Progenitor cell of endocrine pancreas (in vitro differentiated cells): Measurements from ENCODE around the gene OBSCN. TPM values are rescaled to one million over a fixed set of nuclear protein-coding genes. Genes with fewer than 3 reads are reported as not detected.

Experiments used
- DNase-seq: peaks from one replicate; pipeline ENCODE4 v3.0.0; 2021; ENCODE audit warnings: low spot score; ENCODE audit not compliant: unreplicated experiment
- H3K27ac Mint-ChIP-seq: 2 replicates; pipeline ENCODE4 v1.8.0; 2021; ENCODE audit warnings: mild to moderate bottlenecking, moderate library complexity, mixed read lengths
- H3K27me3 Mint-ChIP-seq: 2 replicates; pipeline ENCODE4 v1.8.0; 2021; ENCODE audit warnings: mixed read lengths
- H3K36me3 Mint-ChIP-seq: 2 replicates; pipeline ENCODE4 v1.8.0; 2022; ENCODE audit warnings: mixed read lengths; ENCODE audit not compliant: insufficient read depth
- H3K4me1 Mint-ChIP-seq: 2 replicates; pipeline ENCODE4 v1.8.0; 2021; ENCODE audit warnings: low read depth, mixed read lengths
- H3K4me3 Mint-ChIP-seq: 2 replicates; pipeline ENCODE4 v1.8.0; 2021; ENCODE audit warnings: low read depth, mild to moderate bottlenecking, moderate library complexity, mixed read lengths
- H3K9me3 Mint-ChIP-seq: 2 replicates; pipeline ENCODE4 v1.8.0; 2021; ENCODE audit warnings: low read depth, mixed read lengths
- CTCF ChIP-seq: fragments of 200-600 bp; sonication (generic); IDR thresholded peaks from one replicate; pipeline ENCODE4 v1.5.0; 2021; ENCODE audit warnings: antibody characterized with exemption, mild to moderate bottlenecking; ENCODE audit not compliant: unreplicated experiment
- total RNA-seq: library from RNA; stranded (reverse); gene quantifications from 2 replicates; pipeline ENCODE4 v1.2.1, GENCODE V29; 2021

Gene OBSCN
- total RNA-seq, 1 donor from 2014 or later = 57.5 TPM

GRCh38 chr1:228287541-228288425 lies 79.9 kb downstream of the OBSCN start:
- no peak overlapping the region for H3K4me3 Mint-ChIP-seq
- H3K36me3 Mint-ChIP-seq = peaks cover 3% of the 10 kb centered on the region
- no peak for TF ChIP-seq CTCF
- H3K27ac Mint-ChIP-seq = no peak overlapping the region
- H3K9me3 Mint-ChIP-seq = no peaks in the 10 kb centered on the region
- H3K4me1 Mint-ChIP-seq = no peaks in the 10 kb centered on the region
- no peak for DNase-seq
- H3K27me3 Mint-ChIP-seq = no peaks in the 10 kb centered on the region

- H3K9me3 Mint-ChIP-seq = no peaks in the 10 kb centered on the region
- no peak overlapping the region for H3K4me3 Mint-ChIP-seq
- H3K4me1 Mint-ChIP-seq = no peaks in the 10 kb centered on the region
- H3K36me3 Mint-ChIP-seq = peaks cover 6% of the 10 kb centered on the region
- H3K27me3 Mint-ChIP-seq = no peaks in the 10 kb centered on the region
- DNase-seq = no peak
- TF ChIP-seq CTCF = no peak
- H3K27ac Mint-ChIP-seq = no peak overlapping the region
Measured at GRCh38 chr1:228288536-228289238, 80.8 kb downstream of the OBSCN start.

GRCh38 chr1:228289239-228289849 lies 81.5 kb downstream of the OBSCN start:
- Mint-ChIP-seq H3K36me3 (peaks cover 10% of the 10 kb centered on the region), H3K4me3 (no peak overlapping the region), H3K9me3 (no peaks in the 10 kb centered on the region), H3K27me3 (no peaks in the 10 kb centered on the region), H3K4me1 (no peaks in the 10 kb centered on the region), H3K27ac (no peak overlapping the region)
- no peak for TF ChIP-seq CTCF
- DNase-seq = no peak

GRCh38 chr1:228289996-228290881 lies 82.4 kb downstream of the OBSCN start:
- H3K9me3 Mint-ChIP-seq = no peaks in the 10 kb centered on the region
- no peaks in the 10 kb centered on the region for H3K27me3 Mint-ChIP-seq
- no peak for TF ChIP-seq CTCF
- DNase-seq = no peak
- H3K27ac Mint-ChIP-seq = no peak overlapping the region
- H3K4me1 Mint-ChIP-seq = no peaks in the 10 kb centered on the region
- H3K4me3 Mint-ChIP-seq = no peak overlapping the region
- H3K36me3 Mint-ChIP-seq = peaks cover 13% of the 10 kb centered on the region
